Esophagus muscularis mucosa (tissue), 4 donors: ENCODE data around the gene HOATZ. TPM values are rescaled to one million over a fixed set of nuclear protein-coding genes. Genes with fewer than 3 reads are reported as not detected.

ENCODE experiments used
- DNase-seq: peaks from one replicate; pipeline ENCODE4 v3.0.0-alpha.2; 2017; ENCODE audit errors: extremely low spot score
- H3K27ac ChIP-seq, 4 donors: fragments of 200-600 bp; sonication (generic); replicated peaks in 1 of 4; 1 replicate in 3 of 4; 2 replicates in 1 of 4; pipeline ENCODE4 v1.5.1; 2016 to 2019; ENCODE audit warnings: mild to moderate bottlenecking in 1 of 4
- H3K27me3 ChIP-seq, 4 donors: fragments of 200-600 bp; sonication (generic); one replicate each; pipeline versions ENCODE4 v1.5.1 to v1.6.0; 2016 to 2019
- H3K36me3 ChIP-seq, 4 donors: fragments of 200-600 bp; sonication (generic); one replicate each; pipeline ENCODE4 v1.5.1; 2016 to 2019
- H3K4me1 ChIP-seq, 4 donors: fragments of 200-600 bp; sonication (generic); one replicate each; pipeline ENCODE4 v1.5.1; 2016 to 2019
- H3K4me3 ChIP-seq, 4 donors: fragments of 200-600 bp; sonication (generic); 1 replicate in 2 of 4; 2 replicates in 2 of 4; pipeline ENCODE4 v1.5.1; 2016 to 2019; ENCODE audit warnings: mild to moderate bottlenecking in 4 of 4, moderate library complexity in 1 of 4
- H3K9me3 ChIP-seq, 4 donors: fragments of 200-600 bp; sonication (generic); 1 replicate in 3 of 4; 2 replicates in 1 of 4; pipeline ENCODE4 v1.5.1; 2016 to 2019
- CTCF ChIP-seq, 3 experiments: fragments of 200-600 bp in 2 of 3; fragments of 450-650 bp in 1 of 3; sonication (generic) in 2 of 3; IDR thresholded peaks; one replicate each; pipeline ENCODE4 v1.5.1; 2017 to 2019; ENCODE audit warnings: antibody characterized with exemption in 3 of 3, mild to moderate bottlenecking in 2 of 3, moderate library complexity in 1 of 3
- EP300 ChIP-seq: sonication (generic); formaldehyde crosslinking; IDR thresholded peaks from one replicate; pipeline ENCODE4 v1.6.1; 2017; ENCODE audit warnings: antibody characterized with exemption
- POLR2A ChIP-seq: fragments of 450-650 bp; IDR thresholded peaks from one replicate; pipeline ENCODE4 v1.6.1; 2017; ENCODE audit warnings: antibody characterized with exemption, moderate library complexity, mild to moderate bottlenecking, low read depth
- POLR2AphosphoS5 ChIP-seq, 2 donors: sonication (generic); formaldehyde crosslinking; IDR thresholded peaks; one replicate each; pipeline ENCODE4 v1.6.1; 2017; ENCODE audit warnings: antibody characterized with exemption in 2 of 2
- WGBS: methylation state at CpG from one replicate; pipeline ENCODE4 v1.1.5; 2018; 5-methylcytosine and 5-hydroxymethylcytosine counted together
- intact Hi-C: fragments of 100-400 bp; cut with DNase I; formaldehyde crosslinking; loops from one replicate; pipeline ENCODE4 v1.15.1; 2023
- total RNA-seq, 4 donors: library from RNA; depleted of rRNA; stranded (reverse); fragments of >200 nt; gene quantifications; one replicate each; pipeline versions ENCODE4 v1.1.0 to v1.2.1, GENCODE V29; 2016

Gene HOATZ
- total RNA-seq, 4 donors from 2014 or later, result not detected

GRCh38 chr11:111569476-111569875, 54.9 kb downstream of the HOATZ start:
- 56% methylated on average over 4 of the region's 4 CpGs for WGBS
- Histone ChIP-seq H3K27ac (no peak overlapping the region), H3K36me3 (no peaks in the 10 kb centered on the region), H3K4me3 (no peak overlapping the region), H3K9me3 (no peaks in the 10 kb centered on the region), H3K27me3 (no peaks in the 10 kb centered on the region), H3K4me1 (peaks cover 9 to 18% (median 14%) of the 10 kb centered on the region in 4 donors)
- TF ChIP-seq POLR2A, result no peak
- TF ChIP-seq POLR2AphosphoS5 (IDR thresholded peaks at IDR 0.05), result no peak
- no peak for TF ChIP-seq CTCF (IDR thresholded peaks at IDR 0.05)
- intact Hi-C loops, result no loop called here
- no peak for DNase-seq

- no peak for DNase-seq
- intact Hi-C loops, result no loop called here
- WGBS, result 89% methylated on average over 6 of the region's 6 CpGs
- no peak overlapping the region for H3K27ac ChIP-seq
- no peaks in the 10 kb centered on the region for H3K36me3 ChIP-seq
- no peaks in the 10 kb centered on the region for H3K27me3 ChIP-seq
- no peaks in the 10 kb centered on the region for H3K9me3 ChIP-seq
- H3K4me1 ChIP-seq, result peaks cover 13 to 22% (median 18%) of the 10 kb centered on the region in 4 donors
- no peak overlapping the region for H3K4me3 ChIP-seq
- TF ChIP-seq CTCF (IDR thresholded peaks at IDR 0.05), result no peak
- no peak for TF ChIP-seq EP300
- TF ChIP-seq POLR2AphosphoS5 (IDR thresholded peaks at IDR 0.05), result no peak
- TF ChIP-seq POLR2A, result no peak
These were observed 56.2 kb downstream of the HOATZ start for GRCh38 chr11:111570796-111571195.

GRCh38 chr11:111571829-111572501, 57.4 kb downstream of the HOATZ start:
- Histone ChIP-seq H3K27me3 (no peaks in the 10 kb centered on the region), H3K27ac (no peak overlapping the region), H3K4me1 (peaks cover 13 to 22% (median 18%) of the 10 kb centered on the region in 4 donors), H3K9me3 (no peaks in the 10 kb centered on the region), H3K36me3 (no peaks in the 10 kb centered on the region), H3K4me3 (no peak overlapping the region)
- 49% methylated on average over 6 of the region's 6 CpGs for WGBS
- TF ChIP-seq POLR2AphosphoS5 (IDR thresholded peaks at IDR 0.05), result no peak
- TF ChIP-seq CTCF (IDR thresholded peaks at IDR 0.05), result no peak
- TF ChIP-seq EP300, result no peak
- no peak for TF ChIP-seq POLR2A
- intact Hi-C loops, result no loop called here
- DNase-seq, result no peak

- Histone ChIP-seq H3K27ac (no peak overlapping the region), H3K36me3 (no peaks in the 10 kb centered on the region), H3K4me3 (no peak overlapping the region), H3K9me3 (no peaks in the 10 kb centered on the region), H3K4me1 (peaks cover 13 to 22% (median 18%) of the 10 kb centered on the region in 4 donors), H3K27me3 (no peaks in the 10 kb centered on the region)
- TF ChIP-seq CTCF (IDR thresholded peaks at IDR 0.05) (no peak), POLR2AphosphoS5 (IDR thresholded peaks at IDR 0.05) (no peak), EP300 (no peak), POLR2A (no peak)
- no peak for DNase-seq
- 100% methylated on average over 3 of the region's 3 CpGs for WGBS
- intact Hi-C loops, result no loop called here
These were observed 58.0 kb downstream of the HOATZ start for GRCh38 chr11:111572581-111572980.

GRCh38 chr11:111573821-111574249, 59.3 kb downstream of the HOATZ start:
- WGBS, result 41% methylated on average over 4 of the region's 4 CpGs
- H3K4me3 ChIP-seq, result peak overlapping the region in 3 of 4 donors; percentile 8 to 39 (median 22)
- no peaks in the 10 kb centered on the region for H3K9me3 ChIP-seq
- intact Hi-C loops, result no loop called here
- peaks cover 13 to 22% (median 18%) of the 10 kb centered on the region in 4 donors for H3K4me1 ChIP-seq
- peak overlapping the region in 1 of 4 donors; percentile 3 for H3K27ac ChIP-seq
- TF ChIP-seq EP300 (no peak), POLR2AphosphoS5 (IDR thresholded peaks at IDR 0.05) (no peak), CTCF (IDR thresholded peaks at IDR 0.05) (no peak), POLR2A (no peak)
- H3K27me3 ChIP-seq, result no peaks in the 10 kb centered on the region
- H3K36me3 ChIP-seq, result no peaks in the 10 kb centered on the region
- DNase-seq, result no peak
